ENCODE results near the gene CCDC93. TPM values are rescaled to one million over a fixed set of nuclear protein-coding genes. Genes with fewer than 3 reads are reported as not detected.

CCDC93 gene
- total and polyA plus RNA-seq, 2 donors from 2014 or later = 6.7 to 36.3 TPM

DNA sequence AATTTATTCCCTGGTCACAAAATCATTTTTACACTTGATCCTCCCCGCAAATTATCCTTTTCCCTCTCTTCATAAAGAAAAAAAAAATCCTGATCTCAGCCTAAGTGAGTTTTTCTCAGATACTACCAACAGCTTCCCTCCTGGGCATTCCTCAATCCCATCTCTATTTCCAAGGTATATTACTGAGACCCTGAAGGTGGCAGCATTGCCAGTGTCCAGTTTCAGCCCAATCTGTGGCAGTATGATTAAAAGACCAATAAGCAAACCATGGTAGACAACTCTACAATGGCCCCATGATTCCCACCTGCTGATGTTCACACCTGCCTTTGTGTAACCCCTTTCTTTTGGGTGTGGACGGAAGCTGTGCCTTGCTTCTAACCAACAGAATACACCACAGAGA is 45.1 kb downstream of the CCDC93 start:
- TF ChIP-seq CTCF (IDR thresholded peaks at IDR 0.05; ENCODE audit: borderline replicate concordance, extremely low read depth, insufficient read depth) = no peak
- Histone ChIP-seq H3K4me3 (ENCODE audit: low read length in 3 of 3) (no peak overlapping the region), H3K9ac (ENCODE audit: low read length in 3 of 3) (no peak overlapping the region), H3K27me3 (ENCODE audit: control insufficient read depth, insufficient read depth, low read length) (no peaks in the 10 kb centered on the region), H3K27ac (ENCODE audit: low read depth in 2 of 2, low read length in 2 of 2) (no peak overlapping the region), H3K9me3 (ENCODE audit: control insufficient read depth in 2 of 3, insufficient read depth in 1 of 3, low read length in 3 of 3) (no peaks in the 10 kb centered on the region), H3K36me3 (ENCODE audit: control insufficient read depth in 2 of 3, insufficient read depth in 3 of 3, low read length in 3 of 3) (peaks cover 0 to 35% (median 18%) of the 10 kb centered on the region in 3 donors), H3K4me1 (ENCODE audit: control insufficient read depth in 2 of 3, insufficient read depth in 2 of 3, low read depth in 1 of 3, low read length in 3 of 3) (no peaks in the 10 kb centered on the region)
- DNase-seq (no peak), FAIRE-seq (no peak)
- intact Hi-C loops (cut with DNase I) = no loop called here

DNA sequence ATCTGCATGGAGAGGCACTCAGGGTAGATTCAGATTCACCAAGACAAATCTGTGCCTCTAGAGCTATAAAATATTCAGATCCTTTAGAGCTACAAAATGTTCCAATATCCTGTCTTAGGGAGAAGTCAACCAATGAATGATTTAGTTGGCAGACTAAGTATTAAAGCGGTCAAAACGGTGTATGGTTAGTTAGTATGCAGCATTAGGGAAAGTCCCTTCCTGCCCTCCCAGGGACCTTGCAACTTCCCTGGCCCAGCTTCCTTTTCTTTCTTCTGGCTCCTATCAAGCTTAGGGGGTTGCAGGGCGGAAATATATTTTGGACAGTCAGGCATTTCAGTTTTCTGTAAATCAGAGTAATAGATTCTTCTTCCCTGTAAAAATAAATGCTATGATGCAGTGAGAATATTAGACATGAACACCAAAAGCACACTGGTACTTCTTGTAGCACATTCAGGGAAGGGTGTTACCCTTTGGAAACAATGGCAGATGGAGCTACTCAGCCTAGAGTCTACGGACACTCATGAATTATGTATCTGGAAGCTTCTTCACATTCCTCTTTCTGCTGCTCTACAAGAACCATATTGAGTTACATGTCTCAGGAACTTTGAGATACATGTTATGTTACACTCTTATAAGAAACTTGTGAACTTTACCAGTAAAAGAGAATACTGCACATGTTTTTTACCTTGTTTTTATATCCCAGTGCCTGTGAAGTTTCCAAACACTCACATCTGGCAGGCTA is 45.7 kb downstream of the CCDC93 start:
- Histone ChIP-seq H3K4me1 (ENCODE audit: control insufficient read depth in 2 of 3, insufficient read depth in 2 of 3, low read depth in 1 of 3, low read length in 3 of 3) (no peaks in the 10 kb centered on the region), H3K9ac (ENCODE audit: low read length in 3 of 3) (no peak overlapping the region), H3K27me3 (ENCODE audit: control insufficient read depth, insufficient read depth, low read length) (no peaks in the 10 kb centered on the region), H3K36me3 (ENCODE audit: control insufficient read depth in 2 of 3, insufficient read depth in 3 of 3, low read length in 3 of 3) (peaks cover 0 to 33% (median 16%) of the 10 kb centered on the region in 3 donors), H3K4me3 (ENCODE audit: low read length in 3 of 3) (no peak overlapping the region), H3K9me3 (ENCODE audit: control insufficient read depth in 2 of 3, insufficient read depth in 1 of 3, low read length in 3 of 3) (no peaks in the 10 kb centered on the region), H3K27ac (ENCODE audit: low read depth in 2 of 2, low read length in 2 of 2) (no peak overlapping the region)
- intact Hi-C loops (cut with DNase I) = no loop called here
- FAIRE-seq = no peak
- no peak for TF ChIP-seq CTCF (IDR thresholded peaks at IDR 0.05; ENCODE audit: borderline replicate concordance, extremely low read depth, insufficient read depth)
- peak in 2 of 5 donors; percentile 16 to 75 for DNase-seq

DNA sequence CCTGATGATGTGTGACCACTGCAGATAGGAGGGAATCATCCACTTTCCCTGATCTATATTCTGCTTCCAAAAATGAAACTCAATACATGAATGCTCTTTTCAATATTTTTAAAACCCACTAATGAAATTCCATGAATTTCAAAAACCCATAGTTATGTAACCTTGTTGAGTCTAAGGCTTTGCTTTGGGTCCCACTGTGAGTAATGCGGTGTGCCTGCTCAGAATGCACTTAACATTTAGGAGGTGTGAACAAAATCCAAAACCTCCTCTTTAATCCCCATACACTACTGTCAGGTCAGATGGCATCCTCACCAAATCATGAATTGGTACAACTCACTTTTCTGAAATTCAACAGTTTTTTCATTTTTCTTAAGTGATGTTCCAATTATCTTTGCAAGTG is 50.4 kb downstream of the CCDC93 start:
- intact Hi-C loops (cut with DNase I) = no loop called here
- FAIRE-seq = no peak
- H3K4me1 ChIP-seq (ENCODE audit: control insufficient read depth in 2 of 3, insufficient read depth in 2 of 3, low read depth in 1 of 3, low read length in 3 of 3) = no peaks in the 10 kb centered on the region
- no peak overlapping the region for H3K27ac ChIP-seq (ENCODE audit: low read depth in 2 of 2, low read length in 2 of 2)
- H3K9me3 ChIP-seq (ENCODE audit: control insufficient read depth in 2 of 3, insufficient read depth in 1 of 3, low read length in 3 of 3) = no peaks in the 10 kb centered on the region
- no peaks in the 10 kb centered on the region for H3K27me3 ChIP-seq (ENCODE audit: control insufficient read depth, insufficient read depth, low read length)
- H3K9ac ChIP-seq (ENCODE audit: low read length in 3 of 3) = no peak overlapping the region
- no peak for TF ChIP-seq CTCF (IDR thresholded peaks at IDR 0.05; ENCODE audit: borderline replicate concordance, extremely low read depth, insufficient read depth)
- no peak overlapping the region for H3K4me3 ChIP-seq (ENCODE audit: low read length in 3 of 3)
- no peak for DNase-seq
- H3K36me3 ChIP-seq (ENCODE audit: control insufficient read depth in 2 of 3, insufficient read depth in 3 of 3, low read length in 3 of 3) = peaks cover 0 to 19% (median 9%) of the 10 kb centered on the region in 3 donors

All from kidney (tissue), 14 donors.